Calu3 (cell line): ENCODE measurements around the gene SLC9A4. TPM values are rescaled to one million over a fixed set of nuclear protein-coding genes. Genes with fewer than 3 reads are reported as not detected.

Source experiments
- Bru-seq: library from RNA; stranded (reverse); fragments of 400-500 nt; gene quantifications from one replicate; lab custom pipeline; 2021; lab: Mats Ljungman, UMichigan
- BruChase-seq, 2 experiments: library from RNA; stranded (reverse); fragments of 400-500 nt; gene quantifications; one replicate each; lab custom pipeline; 2021; lab: Mats Ljungman, UMichigan
- BruUV-seq: library from RNA; stranded (reverse); fragments of 400-500 nt; replicated peaks from 2 replicates; lab custom pipeline; 2021; lab: Mats Ljungman, UMichigan
- CTCF ChIA-PET: fragments of 300-600 bp; sonication (Branson Sonifier 250); formaldehyde crosslinking; loops from one replicate; lab custom pipeline; 2022; ENCODE audit warnings: antibody characterized with exemption; lab: Charles Lee
- DNase-seq: peaks from one replicate; pipeline ENCODE4 v3.0.0; 2022
- H3K27ac Mint-ChIP-seq: one replicate; pipeline ENCODE4 v1.8.0; 2022; ENCODE audit warnings: mixed read lengths; ENCODE audit not compliant: unreplicated experiment
- H3K27me3 Mint-ChIP-seq: one replicate; pipeline ENCODE4 v1.8.0; 2022; ENCODE audit warnings: mixed read lengths; ENCODE audit not compliant: unreplicated experiment
- H3K36me3 Mint-ChIP-seq: one replicate; pipeline ENCODE4 v1.8.0; 2022; ENCODE audit warnings: mild to moderate bottlenecking, moderate library complexity, mixed read lengths; ENCODE audit not compliant: insufficient read depth, unreplicated experiment
- H3K4me1 Mint-ChIP-seq: one replicate; pipeline ENCODE4 v1.8.0; 2022; ENCODE audit warnings: mild to moderate bottlenecking, low read depth, mixed read lengths; ENCODE audit not compliant: unreplicated experiment
- H3K4me3 Mint-ChIP-seq: one replicate; pipeline ENCODE4 v1.8.0; 2022; ENCODE audit warnings: mild to moderate bottlenecking, low read depth, moderate library complexity, mixed read lengths; ENCODE audit not compliant: unreplicated experiment
- H3K9me3 Mint-ChIP-seq: one replicate; pipeline ENCODE4 v1.8.0; 2022; ENCODE audit warnings: low read depth, mixed read lengths; ENCODE audit not compliant: unreplicated experiment
- CTCF ChIP-seq: fragments of 200-600 bp; IDR thresholded peaks from one replicate; pipeline ENCODE4 v1.8.0; 2022; ENCODE audit warnings: antibody characterized with exemption; ENCODE audit not compliant: unreplicated experiment
- intact Hi-C: fragments of 100-400 bp; cut with micrococcal nuclease; formaldehyde crosslinking; loops from one replicate; pipeline ENCODE4 v1.10.0; 2022; ENCODE audit not compliant: unreplicated experiment
- long read RNA-seq: library from polyadenylated mRNA; stranded (forward); transcript quantifications from one replicate; pipeline ENCODE4 v2.0.0, GENCODE V29; 2022
- total RNA-seq: library from RNA; stranded (reverse); gene quantifications from 2 replicates; pipeline ENCODE4 v1.2.3, GENCODE V29; 2022

The SLC9A4 gene, protein sequence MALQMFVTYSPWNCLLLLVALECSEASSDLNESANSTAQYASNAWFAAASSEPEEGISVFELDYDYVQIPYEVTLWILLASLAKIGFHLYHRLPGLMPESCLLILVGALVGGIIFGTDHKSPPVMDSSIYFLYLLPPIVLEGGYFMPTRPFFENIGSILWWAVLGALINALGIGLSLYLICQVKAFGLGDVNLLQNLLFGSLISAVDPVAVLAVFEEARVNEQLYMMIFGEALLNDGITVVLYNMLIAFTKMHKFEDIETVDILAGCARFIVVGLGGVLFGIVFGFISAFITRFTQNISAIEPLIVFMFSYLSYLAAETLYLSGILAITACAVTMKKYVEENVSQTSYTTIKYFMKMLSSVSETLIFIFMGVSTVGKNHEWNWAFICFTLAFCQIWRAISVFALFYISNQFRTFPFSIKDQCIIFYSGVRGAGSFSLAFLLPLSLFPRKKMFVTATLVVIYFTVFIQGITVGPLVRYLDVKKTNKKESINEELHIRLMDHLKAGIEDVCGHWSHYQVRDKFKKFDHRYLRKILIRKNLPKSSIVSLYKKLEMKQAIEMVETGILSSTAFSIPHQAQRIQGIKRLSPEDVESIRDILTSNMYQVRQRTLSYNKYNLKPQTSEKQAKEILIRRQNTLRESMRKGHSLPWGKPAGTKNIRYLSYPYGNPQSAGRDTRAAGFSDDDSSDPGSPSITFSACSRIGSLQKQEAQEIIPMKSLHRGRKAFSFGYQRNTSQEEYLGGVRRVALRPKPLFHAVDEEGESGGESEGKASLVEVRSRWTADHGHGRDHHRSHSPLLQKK
- total RNA-seq: 0.12 and 0.22 TPM in 2 replicates
- Bru-seq, nascent RNA: percentile 16 among the genes with signal in this experiment
- BruChase-seq, experiment 1, labeled RNA remaining after a 6-hour chase: percentile 12 among the genes with signal in this experiment
- BruChase-seq, experiment 2, labeled RNA remaining after a 2-hour chase: percentile 7 among the genes with signal in this experiment
- long read RNA-seq, partial matches to known transcripts: 3 of 3 reads
- long read RNA-seq, other reads (novel, unspliced or antisense): 0 of 3 reads

GRCh38 chr2:102473020-102473419 is at the start of gene SLC9A4:
SLC9A4 (plus strand) TSS chr2:102473226; CDS start chr2:102473760, 534 bp downstream.
- peaks cover 10% of the 10 kb centered on the region for H3K9me3 Mint-ChIP-seq
- BruUV-seq: no TSS peak

GRCh38 chr2:102423368-102423767 is 49.7 kb upstream of the SLC9A4 start:
- H3K27me3 Mint-ChIP-seq: peaks cover 64% of the 10 kb centered on the region
- CTCF ChIA-PET: no interaction called here

More at GRCh38 chr2:102473020-102473419, at the start of gene SLC9A4:
- DNase-seq: peak; percentile 74
- Mint-ChIP-seq H3K27me3 (peaks cover 22% of the 10 kb centered on the region), H3K27ac (no peak within 1 kb of the TSS), H3K4me3 (no peak within 1 kb of the TSS), H3K36me3 (no peaks in the 10 kb centered on the region), H3K4me1 (no peaks in the 10 kb centered on the region)
- TF ChIP-seq CTCF: peak; percentile 65
- intact Hi-C loops: loop anchor here (1.0 to 5.0 kb wide), 4 partner anchors 44 to 230 kb away; no protein-coding TSS in a partner anchor
- CTCF ChIA-PET: interaction anchor here (0.9 to 3.6 kb wide), 11 partner anchors 10 to 231 kb away, joined by 3 to 32 read pairs (median 6); no protein-coding TSS in a partner anchor

GRCh38 chr2:102424754-102425153 is 48.3 kb upstream of the SLC9A4 start:
- BruUV-seq: no TSS peak
- H3K9me3 Mint-ChIP-seq: no peaks in the 10 kb centered on the region
- no peaks in the 10 kb centered on the region for H3K4me1 Mint-ChIP-seq
- DNase-seq: no peak
- no peak overlapping the region for H3K27ac Mint-ChIP-seq
- H3K36me3 Mint-ChIP-seq: no peaks in the 10 kb centered on the region
- intact Hi-C loops: no loop called here
- CTCF ChIA-PET: no interaction called here
- TF ChIP-seq CTCF: no peak
- H3K27me3 Mint-ChIP-seq: peaks cover 55% of the 10 kb centered on the region
- no peak overlapping the region for H3K4me3 Mint-ChIP-seq

More at GRCh38 chr2:102423368-102423767, 49.7 kb upstream of the SLC9A4 start:
- intact Hi-C loops: no loop called here
- no peak for DNase-seq
- Mint-ChIP-seq H3K36me3 (no peaks in the 10 kb centered on the region), H3K27ac (no peak overlapping the region), H3K4me1 (no peaks in the 10 kb centered on the region), H3K9me3 (no peaks in the 10 kb centered on the region), H3K4me3 (no peak overlapping the region)
- TF ChIP-seq CTCF: no peak
- no TSS peak for BruUV-seq
